Neural cell (in vitro differentiated cells): ENCODE measurements around the gene GSE1.

Experiments
- CTCF ChIP-seq: fragments of 450-650 bp; IDR thresholded peaks from 2 replicates; pipeline ENCODE4 v1.5.1; 2014; ENCODE audit warnings: antibody characterized with exemption, mild to moderate bottlenecking, moderate library complexity; ENCODE audit not compliant: poor library complexity, severe bottlenecking
- EP300 ChIP-seq: fragments of 450-650 bp; conservative IDR thresholded peaks from 2 replicates; pipeline ENCODE4 v1.6.1; 2014; ENCODE audit warnings: antibody characterized with exemption, mild to moderate bottlenecking, moderate library complexity; ENCODE audit not compliant: poor library complexity, severe bottlenecking

GRCh38 chr16:85711982-85712587, 99.0 kb downstream of the GSE1 start:
- TF ChIP-seq CTCF, result no peak
- no peak for TF ChIP-seq EP300
